ENCODE measurements around the gene ASTL.

The ASTL gene

DNA sequence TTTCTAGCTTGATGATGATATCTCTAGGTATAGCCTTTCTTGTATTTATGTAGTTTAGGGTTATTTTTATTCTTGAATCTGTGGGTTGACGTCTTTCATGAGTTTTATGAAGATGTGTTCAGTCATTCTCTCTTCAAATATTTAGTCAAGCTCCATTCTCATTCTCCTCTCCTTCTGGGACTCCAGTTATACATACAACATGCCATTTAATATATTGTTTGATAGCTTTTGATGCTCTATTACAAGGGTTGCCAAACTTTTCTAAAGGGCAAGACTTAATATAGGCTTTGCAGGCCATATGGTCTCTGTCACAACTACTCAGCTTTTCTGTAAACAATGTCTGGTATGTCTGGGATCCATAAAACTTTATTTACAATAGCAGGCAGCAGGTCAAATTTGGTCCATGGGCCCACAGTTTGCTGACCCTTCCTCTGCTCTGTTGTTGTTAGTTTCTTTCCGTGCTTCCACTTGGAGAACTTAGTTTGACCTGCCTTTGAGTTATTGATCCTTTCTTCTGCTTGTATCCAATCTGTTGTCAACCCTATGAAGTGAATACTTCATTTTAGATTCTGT, 63.0 kb downstream of the ASTL start:
- DNase-seq: no peak

DNA sequence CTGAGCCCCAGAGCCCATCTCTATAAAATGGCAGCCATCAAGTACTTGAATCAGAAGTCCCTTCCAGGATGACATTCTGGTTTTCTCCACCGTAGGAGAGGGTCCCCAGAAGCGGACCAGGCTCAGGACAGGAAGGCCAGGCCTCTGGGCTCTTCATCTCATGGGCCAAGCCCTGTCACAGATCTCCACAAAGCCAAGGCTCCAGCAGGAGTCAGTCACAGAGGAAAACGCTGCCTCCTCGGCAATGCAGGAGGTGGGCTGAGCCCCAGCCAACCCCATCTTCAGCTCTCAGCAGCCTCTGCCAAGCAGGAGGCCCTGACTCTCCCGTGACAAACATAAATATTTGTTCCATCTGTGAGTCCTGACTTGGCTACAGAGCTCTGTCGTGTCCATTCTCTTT, 64.1 kb downstream of the ASTL start:
- DNase-seq: no peak

DNA sequence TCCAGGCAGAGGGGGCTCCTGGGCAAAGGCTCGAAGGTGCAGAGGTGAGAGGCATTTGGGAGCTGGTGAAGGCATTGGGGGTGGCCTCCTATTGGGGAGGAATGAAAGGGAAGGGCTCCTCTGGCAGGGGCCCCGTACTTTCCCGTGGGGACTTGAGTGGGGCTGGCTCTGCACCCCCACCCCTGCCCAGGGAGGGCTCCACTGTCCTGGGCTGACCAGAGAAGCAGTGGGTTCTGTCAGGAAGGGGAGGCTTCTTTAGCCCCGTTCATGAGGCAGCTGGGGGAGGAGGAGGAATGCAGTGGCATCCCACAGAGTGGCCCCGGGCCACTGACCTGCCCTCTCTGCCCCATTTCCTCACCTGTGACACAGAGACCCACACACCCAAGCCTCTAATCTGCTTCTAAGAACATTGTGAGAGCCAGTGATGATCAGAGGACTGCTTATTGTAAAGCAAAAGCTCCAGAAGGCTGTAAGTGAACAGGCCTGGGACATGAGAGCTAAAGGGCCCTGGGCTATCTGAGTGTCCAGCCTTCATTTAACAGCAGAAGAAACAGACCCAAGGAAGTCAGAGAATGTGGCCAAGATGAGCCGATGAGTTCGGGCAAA, 65.0 kb downstream of the ASTL start:
- DNase-seq: no peak

Measured in activated CD8-positive, alpha-beta memory T cell treated with anti-CD3 and anti-CD28 coated beads, Interleukin-2, amount 50 U/mL, for 4 hours (primary cell).